Suprapubic skin (tissue), 4 donors: ENCODE data around the gene ZRANB1.

Experiments used
- CTCF ChIP-seq, 2 donors: fragments of 200-600 bp in 1 of 2; fragments of 450-650 bp in 1 of 2; sonication (generic) in 1 of 2; IDR thresholded peaks; one replicate each; pipeline ENCODE4 v1.5.1; 2016 to 2019; ENCODE audit warnings: antibody characterized with exemption in 2 of 2, mild to moderate bottlenecking in 1 of 2, moderate library complexity in 1 of 2
- EP300 ChIP-seq: sonication (generic); formaldehyde crosslinking; IDR thresholded peaks from one replicate; pipeline ENCODE4 v1.6.1; 2017; ENCODE audit warnings: antibody characterized with exemption
- POLR2A ChIP-seq, 2 donors: fragments of 450-650 bp; IDR thresholded peaks; one replicate each; pipeline ENCODE4 v1.6.1; 2017; ENCODE audit warnings: antibody characterized with exemption in 2 of 2, mild to moderate bottlenecking in 2 of 2, moderate library complexity in 2 of 2
- POLR2AphosphoS5 ChIP-seq, 3 donors: sonication (generic); formaldehyde crosslinking; IDR thresholded peaks; one replicate each; pipeline ENCODE4 v1.6.1; 2017; ENCODE audit warnings: antibody characterized with exemption in 3 of 3

- TF ChIP-seq CTCF (IDR thresholded peaks at IDR 0.05), result no peak
- no peak for TF ChIP-seq EP300
- TF ChIP-seq POLR2A (IDR thresholded peaks at IDR 0.05), result no peak
- TF ChIP-seq POLR2AphosphoS5 (IDR thresholded peaks at IDR 0.05), result no peak
Observed at GRCh38 chr10:125022671-125023070, 80.7 kb downstream of the ZRANB1 start.
